GM18520 (cell line): ENCODE results near the gene CRPPA.
"Not testable (repeated sequence)": the region's sequence is repeated elsewhere in the genome, so short reads cannot be mapped to it uniquely, and the experiment has no call there.

Experiments used
- ATAC-seq: cut with Tn5 transposase; IDR thresholded peaks from one replicate; pipeline ENCODE4 v1.9.1; 2021; ENCODE audit not compliant: unreplicated experiment

Gene CRPPA

GRCh38 chr7:16421333-16422102 is at the start of gene CRPPA:
Gene CRPPA (minus strand): TSS chr7:16421538. CDS start chr7:16421322, 216 bp downstream.
- ATAC-seq, result peak; percentile 25

DNA sequence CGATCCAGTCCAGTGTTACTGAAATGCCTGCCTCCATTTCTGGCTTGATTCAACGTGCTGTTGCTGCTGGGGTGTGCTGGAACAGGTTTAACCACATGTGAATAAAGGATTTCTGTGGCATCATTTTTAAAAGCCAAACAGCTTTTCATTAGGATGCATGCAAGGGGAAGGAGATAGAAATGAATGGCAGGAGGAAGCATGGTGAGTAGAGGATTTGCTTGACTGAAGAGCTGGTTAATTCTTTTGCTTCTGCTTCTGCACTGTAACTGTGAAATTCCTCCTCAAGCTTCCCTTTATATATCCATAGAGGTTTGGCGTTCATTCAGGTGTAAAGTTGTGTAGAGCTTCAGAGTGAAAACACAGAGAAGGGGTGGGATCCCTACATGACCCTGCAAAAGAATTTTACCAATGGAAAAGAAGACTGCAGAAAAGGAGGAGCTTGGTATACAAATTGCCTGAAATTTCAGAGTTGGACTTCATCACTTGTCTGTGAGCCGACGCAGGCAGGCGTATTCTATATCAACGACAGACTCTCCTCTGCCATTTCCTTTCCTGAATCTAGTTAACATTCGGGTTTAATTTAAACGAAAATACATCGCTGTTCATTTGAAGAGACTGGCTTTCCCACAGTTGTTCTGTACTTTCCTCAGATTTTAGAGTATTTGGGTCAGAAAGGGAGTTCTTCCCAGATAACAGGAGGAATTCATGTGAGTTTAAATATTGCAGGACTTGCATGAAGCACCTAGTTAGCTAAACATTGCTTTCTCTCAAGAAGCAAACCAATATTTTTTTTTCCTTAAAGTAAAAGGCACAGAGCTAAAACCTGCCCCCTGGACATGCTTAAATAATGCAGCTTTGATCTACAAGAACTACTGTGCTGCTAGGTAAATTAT is 44.4 kb upstream of the CRPPA start, which contains the start of gene SOSTDC1:
Gene SOSTDC1 (minus strand): TSS at position 270 of the 893 bp plus-strand sequence. CDS start 70 bp downstream, at position 200.
- ATAC-seq, result no peak

- ATAC-seq, result no peak
These were observed 42.8 kb upstream of the CRPPA start for GRCh38 chr7:16463949-16464715.

DNA sequence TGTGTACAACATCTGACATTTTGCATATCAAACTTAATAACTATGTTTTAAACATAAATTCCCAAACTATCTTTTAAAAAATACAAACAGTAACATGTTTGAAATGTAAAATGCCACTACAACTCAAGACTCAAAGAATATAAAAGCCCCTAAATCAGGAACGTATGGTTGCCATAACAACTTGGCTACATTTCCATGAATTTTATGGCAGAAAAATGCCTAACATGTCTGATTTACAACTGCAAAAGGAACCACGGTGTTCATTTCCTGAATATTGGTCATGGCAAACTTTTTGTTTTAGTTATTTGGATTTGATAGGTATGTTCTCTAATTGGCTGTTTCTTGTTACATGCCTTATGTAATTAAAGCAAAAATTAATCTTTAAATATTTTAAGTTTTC is 42.2 kb upstream of the CRPPA start:
- no peak for ATAC-seq

- no peak for ATAC-seq
These were observed 41.1 kb upstream of the CRPPA start for GRCh38 chr7:16462431-16462889.

DNA sequence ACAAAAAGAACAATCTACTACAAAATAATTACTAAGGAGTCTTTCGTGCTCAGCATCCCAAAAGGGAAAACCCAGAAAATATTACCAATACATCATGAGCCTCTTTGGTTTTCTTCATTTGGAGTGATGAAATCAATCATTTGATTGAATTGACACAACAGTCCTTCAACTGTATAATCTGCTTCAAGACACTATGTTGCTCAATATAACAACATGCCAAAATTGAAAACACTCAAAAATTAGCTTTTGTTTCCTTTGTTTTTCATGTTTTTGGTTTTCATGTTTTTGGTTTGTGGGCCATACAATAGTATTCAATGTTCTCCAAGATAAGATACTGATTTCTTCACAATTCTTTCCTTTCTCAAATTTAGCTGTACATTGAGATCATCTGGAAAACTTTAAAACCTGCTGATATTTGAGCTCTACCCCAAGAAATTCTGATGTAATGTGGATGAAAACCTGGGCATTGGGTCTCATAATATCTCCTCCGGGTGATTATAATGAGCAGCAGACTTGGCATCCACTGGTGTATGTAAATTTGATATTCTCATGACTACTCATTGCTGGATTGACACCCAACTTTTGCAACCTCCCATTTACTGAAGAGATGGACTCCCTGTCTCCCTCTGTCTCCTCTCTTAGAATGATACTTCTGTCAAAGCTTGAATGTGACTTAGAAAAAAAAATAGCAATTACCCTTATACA is 39.6 kb upstream of the CRPPA start:
- ATAC-seq, result no peak

DNA sequence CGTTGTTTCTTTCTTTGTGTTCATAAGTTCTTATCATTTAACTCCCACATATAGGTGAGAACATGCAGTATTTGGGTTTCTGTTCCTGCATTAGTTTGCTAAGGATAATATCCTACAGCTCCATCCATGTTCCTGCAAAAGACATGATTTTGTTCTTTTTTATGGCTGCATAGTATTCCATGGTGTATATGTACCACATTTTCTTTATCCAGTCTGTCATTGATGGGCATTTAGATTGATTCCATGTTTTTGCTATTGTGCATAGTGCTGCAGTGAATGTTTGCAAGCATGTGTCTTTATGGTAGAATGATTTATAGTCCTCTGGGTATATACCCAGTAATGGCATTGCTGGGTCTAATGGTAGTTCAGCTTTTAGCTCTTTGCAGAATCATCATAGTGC is 35.0 kb upstream of the CRPPA start:
- not testable (repeated sequence) for ATAC-seq

DNA sequence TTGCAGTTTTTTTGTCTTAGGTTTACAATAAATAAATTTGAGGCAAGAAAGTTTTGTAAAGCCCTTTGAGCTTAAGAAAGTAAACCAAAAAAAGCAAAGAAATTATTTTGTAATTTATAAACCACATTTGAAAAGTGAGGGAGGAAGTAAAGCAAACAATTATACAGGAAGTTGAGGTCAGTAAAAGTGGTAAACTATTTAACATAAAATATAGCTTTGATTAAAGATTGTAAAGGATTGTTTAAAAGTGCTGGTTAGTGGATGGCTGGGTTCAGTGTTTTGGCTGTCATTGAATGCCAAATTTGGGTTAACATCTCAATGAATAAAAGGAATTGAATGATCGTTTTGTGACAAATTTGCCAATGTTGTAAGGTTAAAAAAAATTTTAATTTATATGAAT is 34.3 kb upstream of the CRPPA start:
- no peak for ATAC-seq

DNA sequence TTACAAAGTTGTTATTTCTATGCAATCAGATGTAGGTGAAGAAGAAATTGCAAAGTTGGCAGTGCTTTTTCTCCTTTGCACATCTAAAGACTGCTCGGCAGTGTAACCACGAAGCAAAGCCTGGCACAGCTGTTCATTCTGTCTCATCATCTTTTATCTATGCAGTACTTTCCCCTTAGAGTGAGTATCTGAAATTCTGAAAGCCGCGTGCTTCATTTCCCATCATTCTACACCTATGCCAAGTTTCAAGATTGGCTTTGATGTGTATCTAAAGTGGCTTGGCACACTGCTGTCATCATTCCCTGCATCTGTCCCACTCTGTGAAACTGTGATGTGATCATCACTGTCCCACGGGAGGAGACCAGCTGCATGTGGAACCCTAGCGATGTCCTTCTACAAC is 29.0 kb upstream of the CRPPA start:
- ATAC-seq, result no peak

DNA sequence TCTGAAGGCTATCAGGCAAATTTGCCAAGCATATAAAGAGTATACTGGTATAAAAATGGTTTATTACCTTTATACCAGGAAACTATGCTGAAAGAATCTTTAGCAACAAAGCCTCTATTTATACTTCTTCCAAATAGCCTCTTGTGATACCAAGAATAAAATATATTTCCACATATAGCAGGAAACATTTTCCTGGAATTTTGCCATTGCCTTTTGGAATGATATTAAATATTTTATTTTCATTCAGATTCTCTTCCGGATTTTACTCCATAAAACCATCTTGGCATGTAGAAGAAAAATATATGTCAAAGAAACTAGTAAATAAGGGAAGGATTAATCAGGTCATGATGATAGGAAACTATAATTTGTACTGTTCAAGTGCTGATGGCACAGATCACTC is 26.5 kb upstream of the CRPPA start:
- no peak for ATAC-seq

GRCh38 chr7:16446508-16446907 is 25.2 kb upstream of the CRPPA start:
- no peak for ATAC-seq

DNA sequence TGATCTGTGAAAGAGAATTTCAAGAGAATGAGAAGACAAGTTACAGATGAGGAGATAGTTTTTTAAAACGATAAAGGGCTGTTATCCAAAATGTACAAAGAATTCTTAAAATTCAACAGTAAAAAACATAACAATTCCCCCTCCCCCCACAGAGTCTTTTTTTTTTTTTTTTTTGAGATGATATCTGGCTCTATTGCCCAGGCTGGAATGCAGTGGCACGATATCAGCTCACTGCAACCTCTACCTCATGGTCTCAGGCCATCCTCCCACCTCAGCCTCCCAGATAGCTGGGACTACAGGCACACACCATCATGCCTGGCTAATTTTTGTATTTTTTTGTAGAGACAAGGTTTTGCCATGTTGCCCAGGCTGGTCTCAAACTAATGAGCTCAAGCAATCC is 22.5 kb upstream of the CRPPA start:
- not testable (repeated sequence) for ATAC-seq

DNA sequence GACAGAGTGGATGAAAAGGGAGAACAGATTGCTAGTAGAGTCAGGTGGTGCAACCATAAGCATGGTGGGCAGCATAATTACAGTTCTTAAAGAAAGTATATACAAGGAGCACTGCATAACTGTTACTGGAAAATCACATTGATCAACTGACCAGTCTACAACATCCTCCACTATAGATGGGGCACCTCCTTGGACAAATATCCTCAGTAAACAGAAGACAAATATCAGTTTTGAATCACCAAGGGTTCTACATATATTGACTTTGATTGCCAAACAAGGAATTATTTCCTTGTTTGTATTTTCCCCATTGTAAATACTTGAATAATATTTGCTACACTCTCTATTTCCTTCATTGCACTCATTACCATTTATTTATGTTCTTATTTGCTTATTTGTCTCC is 17.6 kb upstream of the CRPPA start:
- no peak for ATAC-seq

DNA sequence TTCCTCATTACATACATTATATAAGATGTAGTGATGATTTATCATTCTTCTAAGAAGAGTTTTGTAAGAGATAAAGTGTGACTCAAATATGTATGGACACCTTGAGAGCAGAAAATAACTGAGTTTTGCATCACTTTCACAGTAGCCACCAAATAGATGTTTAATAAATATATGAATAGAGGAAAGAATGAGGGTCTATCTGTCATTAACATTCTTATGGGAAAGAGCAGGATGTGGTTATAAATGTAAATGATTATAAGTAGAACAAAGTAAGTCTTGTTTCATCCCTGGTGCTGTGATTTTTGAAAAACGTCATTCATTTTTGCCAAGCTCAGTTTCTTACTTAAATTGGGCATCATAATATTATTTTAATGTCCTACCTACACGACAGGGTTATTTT is 15.0 kb upstream of the CRPPA start:
- no peak for ATAC-seq

- ATAC-seq, result no peak
These were observed 12.3 kb upstream of the CRPPA start for GRCh38 chr7:16433568-16434122.

DNA sequence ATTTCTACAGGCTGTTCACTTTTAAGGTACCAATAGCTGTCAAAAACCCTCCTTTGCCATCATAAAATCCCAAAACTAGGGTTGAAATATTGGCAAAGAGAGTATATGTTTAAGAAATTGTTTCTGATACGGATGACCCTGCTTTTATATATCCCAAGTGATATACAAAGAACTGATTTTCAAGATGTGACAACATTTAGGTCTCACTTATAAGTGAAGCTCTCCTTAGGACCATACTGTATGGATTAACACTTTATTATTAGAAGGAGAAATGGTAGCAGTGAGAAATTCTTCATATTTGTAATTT is 11.0 kb upstream of the CRPPA start:
- no peak for ATAC-seq

GRCh38 chr7:16431646-16432424 is 10.5 kb upstream of the CRPPA start:
- peak; percentile 44 for ATAC-seq

DNA sequence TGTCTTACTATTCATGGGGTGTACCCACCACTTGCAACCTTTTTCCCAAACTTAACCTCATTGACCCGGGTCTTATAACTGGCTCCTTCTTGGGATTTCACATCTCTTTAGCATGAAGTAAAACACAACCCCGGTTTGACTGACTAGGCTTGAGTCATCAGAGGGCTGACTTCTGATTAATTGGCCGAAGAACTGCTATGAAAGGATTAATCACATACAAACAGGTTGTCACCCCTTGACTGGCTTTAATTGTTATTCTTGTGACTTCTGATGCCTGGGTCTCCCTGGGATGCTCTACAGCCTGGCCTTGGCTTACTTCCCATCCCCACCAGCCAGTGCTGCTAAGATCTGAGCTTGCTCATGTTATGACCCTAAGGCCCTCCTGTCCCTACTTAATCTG is 8.8 kb upstream of the CRPPA start:
- ATAC-seq, result no peak

DNA sequence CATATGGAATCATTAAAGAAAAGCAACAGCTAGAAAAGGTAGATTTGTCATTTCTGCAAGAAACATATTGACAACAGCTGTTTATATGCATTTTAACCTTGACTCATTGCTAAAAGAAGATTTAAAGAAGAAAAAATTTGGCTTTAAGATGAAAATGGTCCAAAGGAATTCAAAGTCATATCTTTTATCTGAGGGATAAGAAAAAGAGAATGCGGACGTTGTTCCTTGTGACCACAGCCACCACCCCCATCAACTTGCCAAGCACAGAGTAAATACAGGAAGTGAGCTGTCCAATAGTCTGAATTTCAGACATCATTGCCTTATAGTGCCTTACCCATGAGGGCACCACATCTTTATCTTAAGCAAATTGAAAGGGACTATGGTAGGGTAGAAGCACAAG is 7.3 kb upstream of the CRPPA start:
- no peak for ATAC-seq

DNA sequence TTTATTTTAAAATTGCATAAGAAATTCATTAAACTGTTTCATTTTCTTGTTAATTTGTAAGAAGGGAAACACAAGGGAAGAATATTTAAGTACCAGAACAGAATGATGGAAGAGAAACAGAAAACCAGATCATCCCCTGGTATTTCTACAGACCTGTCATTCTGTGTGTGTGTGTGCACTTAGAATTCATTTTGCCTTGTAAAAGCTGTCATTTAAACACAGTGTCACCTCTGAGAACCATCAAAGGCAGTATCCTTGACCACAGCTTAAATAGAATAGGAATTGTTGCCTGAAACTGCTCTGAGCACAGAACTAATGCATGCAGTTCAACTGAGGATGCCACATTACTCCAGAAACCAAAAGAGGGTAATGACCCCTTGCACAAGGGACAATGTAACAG is 6.8 kb upstream of the CRPPA start:
- ATAC-seq, result no peak
